Lung (tissue), 12 donors: ENCODE results near the gene AP2A2. TPM values are rescaled to one million over a fixed set of nuclear protein-coding genes. Genes with fewer than 3 reads are reported as not detected.

Source experiments
- ATAC-seq: fragments of 200-7000 bp; cut with Tn5 transposase; one replicate; pipeline ENCODE4 v1.9.1; 2020; ENCODE audit warnings: moderate number of reproducible peaks; ENCODE audit not compliant: insufficient read depth, low FRiP score
- DNase-seq, 3 donors: peaks; one replicate each; pipeline ENCODE4 v3.0.0-alpha.2; 2013 to 2017
- H3K27ac ChIP-seq, 2 donors: one replicate each; pipeline ENCODE4 v1.5.1; 2013; ENCODE audit warnings: mild to moderate bottlenecking in 2 of 2, moderate library complexity in 2 of 2, control low read depth in 1 of 2, inconsistent platforms in 1 of 2, low read depth in 1 of 2, low read length in 1 of 2
- H3K27me3 ChIP-seq, 3 donors: one replicate each; pipeline ENCODE4 v1.5.1; 2013; ENCODE audit warnings: low read length in 2 of 3; ENCODE audit not compliant: control insufficient read depth in 3 of 3, insufficient read depth in 3 of 3
- H3K36me3 ChIP-seq, 4 donors: one replicate each; pipeline ENCODE4 v1.5.1; 2013; ENCODE audit warnings: low read length in 4 of 4, mild to moderate bottlenecking in 1 of 4, moderate library complexity in 1 of 4; ENCODE audit not compliant: control insufficient read depth in 4 of 4, insufficient read depth in 4 of 4
- H3K4me1 ChIP-seq, 5 donors: one replicate each; pipeline ENCODE4 v1.5.1; 2013; ENCODE audit warnings: low read length in 5 of 5, mild to moderate bottlenecking in 2 of 5, moderate library complexity in 1 of 5; ENCODE audit not compliant: control insufficient read depth in 5 of 5, insufficient read depth in 5 of 5
- H3K4me3 ChIP-seq: one replicate; pipeline ENCODE4 v1.5.1; 2013; ENCODE audit warnings: mild to moderate bottlenecking, control low read depth, moderate library complexity
- H3K9ac ChIP-seq, 2 donors: one replicate each; pipeline ENCODE4 v1.5.1; 2013; ENCODE audit warnings: low read length in 2 of 2, control low read depth in 1 of 2; ENCODE audit not compliant: insufficient read depth in 1 of 2
- H3K9me3 ChIP-seq, 4 donors: one replicate each; pipeline ENCODE4 v1.5.1; 2013; ENCODE audit warnings: low read length in 3 of 4, mild to moderate bottlenecking in 1 of 4, moderate library complexity in 1 of 4; ENCODE audit not compliant: control insufficient read depth in 4 of 4, insufficient read depth in 3 of 4
- CTCF ChIP-seq: IDR thresholded peaks from 2 replicates; pipeline ENCODE4 v1.5.1; 2012; ENCODE audit warnings: mild to moderate bottlenecking; ENCODE audit errors: control extremely low read depth, extremely low read depth
- WGBS, 2 donors: extraction: QIAGEN DNeasy Blood & Tissue Kit; methylation state at CpG; one replicate each; pipeline ENCODE4 v1.1.7; 2013; 5-methylcytosine and 5-hydroxymethylcytosine counted together
- polyA plus RNA-seq, 2 donors: library from polyadenylated mRNA; stranded (reverse); fragments of 200-250 nt; gene quantifications; one replicate each; pipeline ENCODE4 v1.2.1, GENCODE V29; 2013
- total RNA-seq, 2 donors: library from RNA; depleted of rRNA in 1 of 2; stranded (reverse); fragments of >200 nt in 1 of 2; gene quantifications; one replicate each; pipeline ENCODE4 v1.2.1, GENCODE V29; 2014 to 2021
- donor health status: control.
- donor health status: control.
- donor health status: Bipolar disorder and iron deficiency.
- donor health status: healthy.
- donor health status: DM: yes; HTN: yes; CAD: no.

Gene AP2A2
- total and polyA plus RNA-seq, 4 donors, result 33.8 to 93.2 (median 54.4) TPM

GRCh38 chr11:980438-981357 is 55.0 kb downstream of the AP2A2 start:
- peaks cover 12 to 54% (median 18%) of the 10 kb centered on the region in 4 donors for H3K36me3 ChIP-seq
- H3K4me1 ChIP-seq, result peaks cover 0 to 7% (median 0%) of the 10 kb centered on the region in 5 donors
- WGBS, 2 donors, result 85 to 90% methylated on average over 26 of the region's 26 CpGs
- no peaks in the 10 kb centered on the region for H3K9me3 ChIP-seq
- no peak overlapping the region for H3K9ac ChIP-seq
- peak; percentile 23 for ATAC-seq
- no peak overlapping the region for H3K4me3 ChIP-seq
- DNase-seq, result no peak
- peak overlapping the region in 1 of 2 donors; percentile 35 for H3K27ac ChIP-seq
- TF ChIP-seq CTCF, result no peak
- no peaks in the 10 kb centered on the region for H3K27me3 ChIP-seq

- Histone ChIP-seq H3K9ac (no peak overlapping the region), H3K9me3 (no peaks in the 10 kb centered on the region), H3K4me3 (no peak overlapping the region), H3K27ac (no peak overlapping the region), H3K4me1 (peaks cover 0 to 15% (median 1%) of the 10 kb centered on the region in 5 donors), H3K36me3 (peaks cover 15 to 57% (median 20%) of the 10 kb centered on the region in 4 donors), H3K27me3 (no peaks in the 10 kb centered on the region)
- WGBS, 2 donors, result 96 to 97% methylated on average over 14 of the region's 14 CpGs
- no peak for TF ChIP-seq CTCF
- ATAC-seq (no peak), DNase-seq (no peak)
Measured at GRCh38 chr11:981764-982163, 56.1 kb downstream of the AP2A2 start.

GRCh38 chr11:984546-984945 is 58.9 kb downstream of the AP2A2 start:
- ATAC-seq (no peak), DNase-seq (no peak)
- Histone ChIP-seq H3K27me3 (no peaks in the 10 kb centered on the region), H3K4me3 (no peak overlapping the region), H3K4me1 (peaks cover 0 to 10% (median 3%) of the 10 kb centered on the region in 5 donors), H3K36me3 (peaks cover 13 to 58% (median 24%) of the 10 kb centered on the region in 4 donors), H3K9me3 (no peaks in the 10 kb centered on the region), H3K27ac (no peak overlapping the region), H3K9ac (no peak overlapping the region)
- 90 to 96% methylated on average over 15 of the region's 15 CpGs for WGBS, 2 donors
- TF ChIP-seq CTCF, result no peak
